Cerebellar cortex (tissue), 1 donor: ENCODE measurements around the gene ZGPAT.

ENCODE experiments used
- DNase-seq: peaks from one replicate; pipeline ENCODE4 v3.0.0-alpha.2; 2015; ENCODE audit warnings: low spot score

The ZGPAT gene

DNA sequence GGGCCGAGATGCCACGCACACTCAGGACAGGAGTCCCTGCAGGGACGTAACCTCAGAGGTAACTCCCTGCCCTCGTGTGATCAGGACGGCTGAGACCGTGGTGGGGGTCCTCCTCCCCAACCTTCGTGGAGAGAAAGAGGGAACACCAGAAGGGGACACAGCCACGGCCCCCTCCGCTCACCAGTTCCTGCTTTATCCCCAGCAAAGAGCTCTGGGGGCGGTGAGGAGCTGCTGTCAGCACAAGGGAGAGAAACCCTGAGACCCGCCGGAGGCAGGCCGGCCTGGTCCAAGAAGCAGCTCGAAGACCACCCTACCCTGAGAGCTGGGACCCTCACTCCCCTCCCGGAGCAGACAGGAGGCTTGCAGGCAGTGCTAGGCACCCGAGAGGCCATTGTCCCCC, 76.1 kb downstream of the ZGPAT start:
- no peak for DNase-seq

DNA sequence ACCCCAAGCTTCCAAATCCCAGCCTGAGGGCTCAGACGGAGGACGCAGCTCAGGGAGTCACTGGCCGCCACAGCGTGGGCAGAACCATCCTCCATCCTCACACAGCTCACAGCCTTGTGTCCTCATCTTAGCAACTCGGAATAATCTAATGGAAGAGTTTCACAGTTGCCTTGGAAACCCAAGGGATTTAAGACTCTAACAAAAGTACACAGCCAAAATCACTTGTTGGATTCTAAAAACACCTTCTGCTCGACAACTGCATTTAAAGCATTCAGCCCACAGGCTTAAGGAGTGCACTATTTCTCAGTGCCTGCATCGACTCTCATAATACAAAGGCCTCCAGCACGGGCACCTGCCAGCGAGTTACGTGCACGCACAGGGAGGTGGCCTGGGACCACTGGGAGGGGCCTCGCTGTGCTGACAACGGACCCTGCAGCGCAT, 77.9 kb downstream of the ZGPAT start:
- no peak for DNase-seq
